T-helper 22 cell (primary cell): ENCODE data around the gene CLSTN2.

Source experiments
- DNase-seq: peaks from one replicate; pipeline ENCODE4 v3.0.0-alpha.2; 2020; ENCODE audit warnings: low read depth

CLSTN2 gene

DNA sequence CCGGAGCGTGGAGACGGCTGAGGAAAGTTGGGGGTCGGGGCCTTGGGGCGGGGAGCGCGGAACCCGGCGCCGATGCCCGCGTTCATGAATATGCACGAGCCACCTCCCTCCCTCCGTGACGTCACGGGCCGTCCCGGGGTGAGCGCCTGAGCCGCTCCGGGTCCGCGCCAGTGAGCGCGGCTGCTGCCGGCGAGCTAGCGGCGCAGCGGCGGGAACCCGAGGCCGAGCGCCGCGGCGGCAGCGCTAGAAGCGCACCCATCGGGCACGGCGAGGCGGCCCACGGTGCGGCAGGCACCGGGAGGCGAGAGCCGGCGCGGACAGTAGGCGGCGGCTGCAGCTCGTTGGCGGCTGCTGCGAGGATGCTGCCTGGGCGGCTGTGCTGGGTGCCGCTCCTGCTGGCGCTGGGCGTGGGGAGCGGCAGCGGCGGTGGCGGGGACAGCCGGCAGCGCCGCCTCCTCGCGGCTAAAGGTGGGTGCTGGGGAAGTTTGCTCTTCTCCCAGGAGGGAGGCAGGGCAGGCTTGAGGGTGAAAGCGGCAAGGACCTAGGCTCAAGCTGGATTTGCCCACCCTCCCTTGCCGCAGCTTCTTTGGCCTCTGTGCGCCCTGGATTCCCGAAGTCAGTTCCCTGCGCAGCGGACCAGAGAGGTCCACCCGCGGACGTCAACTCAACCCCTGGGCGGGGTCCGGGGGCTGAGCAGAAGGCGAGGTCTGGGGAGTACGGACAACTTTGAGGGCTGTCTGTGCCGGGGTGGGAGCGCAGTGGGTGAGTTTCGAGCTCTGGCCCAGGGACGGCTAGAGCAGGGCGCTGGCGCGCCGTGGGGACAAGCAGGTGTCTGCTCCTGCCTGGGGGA is at the start of gene CLSTN2:
Gene CLSTN2 (plus strand): TSS at position 170 of the 850 bp plus-strand sequence.
- DNase-seq, result no peak

DNA sequence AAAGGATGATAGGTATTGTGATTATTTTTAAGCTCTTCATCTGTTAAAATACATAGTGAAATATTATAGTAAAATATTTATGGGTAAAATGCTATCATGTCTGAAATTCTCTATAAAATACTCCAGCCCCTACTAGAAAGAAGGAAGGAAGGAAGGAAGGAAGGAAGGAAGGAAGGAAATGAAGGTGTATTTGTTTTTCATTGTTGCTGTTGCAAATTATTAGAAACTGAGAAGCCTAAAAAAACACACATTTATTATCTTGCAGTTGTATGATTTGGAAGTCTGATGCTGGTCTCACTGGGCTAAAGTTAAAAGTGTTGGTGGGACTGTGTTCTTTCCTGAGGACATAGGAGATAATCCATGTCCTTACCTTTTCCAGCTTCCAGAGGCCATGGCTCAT is 47.6 kb upstream of the CLSTN2 start:
- DNase-seq, result no peak

DNA sequence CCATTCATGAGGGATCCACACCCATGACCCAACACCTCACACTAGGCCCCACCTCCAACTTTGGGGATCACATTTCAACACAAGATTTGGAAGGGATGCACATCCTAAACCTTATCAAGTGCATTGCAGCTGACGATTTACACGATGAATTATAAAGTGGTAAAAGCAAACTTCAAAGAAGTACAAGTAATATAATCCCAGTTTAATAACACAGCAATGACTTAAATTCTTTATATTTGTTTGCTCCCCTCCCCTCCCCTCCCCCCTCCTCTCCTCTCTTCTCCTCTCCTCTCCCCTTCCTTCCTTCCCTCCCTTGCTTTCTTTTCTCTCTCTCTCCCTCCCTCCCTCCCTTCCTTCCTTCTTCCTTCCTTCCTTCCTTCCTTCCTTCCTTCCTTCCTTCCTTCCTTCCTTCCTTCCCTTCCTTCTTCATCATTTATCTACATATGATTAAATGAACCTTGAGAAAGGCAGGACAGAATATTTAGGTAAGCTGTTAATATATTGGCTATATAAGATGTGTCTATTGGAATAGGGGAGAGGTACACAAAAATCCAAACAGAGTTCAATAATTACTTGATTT is 46.3 kb upstream of the CLSTN2 start:
- DNase-seq, result no peak

DNA sequence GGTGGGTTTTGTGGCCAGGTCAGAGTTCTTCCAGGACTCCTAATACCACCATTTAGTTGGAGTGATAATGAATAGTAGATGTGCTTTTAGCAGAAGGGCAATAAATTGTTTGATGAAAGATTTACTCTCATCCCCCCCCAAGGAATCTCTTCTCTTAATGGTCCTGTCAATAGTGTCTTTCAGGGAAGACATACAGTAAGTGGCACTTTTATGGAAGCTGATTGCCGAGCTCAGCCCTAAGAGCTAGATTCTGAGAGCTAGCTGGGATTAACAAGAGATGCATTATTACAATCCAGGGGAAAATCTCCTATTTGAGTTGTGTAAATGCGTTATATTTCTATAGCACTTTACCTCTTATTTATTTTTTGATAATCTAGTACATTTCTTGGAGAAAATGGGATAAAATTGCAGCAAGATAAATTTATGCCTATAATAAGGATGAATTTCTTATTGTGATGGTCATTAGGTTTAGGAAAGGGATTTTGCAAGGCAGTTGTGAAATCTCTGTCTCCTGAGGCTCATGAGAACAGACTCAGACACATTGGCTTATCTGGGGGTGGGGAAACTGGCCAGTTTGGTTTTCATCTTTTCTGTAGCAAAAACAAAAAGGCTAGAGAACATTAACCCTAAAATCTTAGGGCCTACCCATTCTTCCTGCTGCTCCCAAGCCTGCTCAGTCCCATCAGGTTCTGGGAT is 41.6 kb upstream of the CLSTN2 start:
- no peak for DNase-seq

DNA sequence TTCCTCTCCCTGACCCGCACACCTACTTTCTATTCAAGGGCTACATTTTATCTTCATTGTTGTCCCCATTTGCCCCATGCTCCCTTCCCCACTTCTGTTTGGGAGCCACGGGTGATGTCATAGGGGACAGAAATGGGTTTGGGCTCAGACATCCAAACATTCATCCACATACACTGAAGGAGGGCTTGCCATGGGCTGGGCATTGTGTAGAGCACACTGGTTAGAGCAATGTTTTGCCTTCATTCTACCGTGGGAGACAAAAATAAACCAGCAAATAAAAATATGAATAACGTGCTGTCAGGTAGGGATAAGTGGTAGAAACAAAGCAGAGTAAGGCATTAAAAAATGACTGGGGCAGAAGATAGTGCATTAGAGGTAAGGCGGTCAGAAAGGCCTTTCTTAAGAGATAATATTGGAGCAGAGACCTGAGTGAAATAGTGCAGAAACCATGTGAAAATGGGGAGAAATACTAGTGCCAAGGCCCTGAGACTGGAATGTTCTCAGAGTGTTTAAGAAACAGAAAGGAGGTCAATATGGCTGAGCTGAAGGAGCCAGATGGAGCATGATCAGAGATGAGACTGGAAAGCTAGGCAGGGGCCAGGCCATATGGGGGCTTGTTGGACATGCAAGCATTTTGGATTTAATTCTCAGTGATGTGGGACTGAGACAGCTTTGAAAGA is 40.9 kb upstream of the CLSTN2 start:
- DNase-seq, result no peak

DNA sequence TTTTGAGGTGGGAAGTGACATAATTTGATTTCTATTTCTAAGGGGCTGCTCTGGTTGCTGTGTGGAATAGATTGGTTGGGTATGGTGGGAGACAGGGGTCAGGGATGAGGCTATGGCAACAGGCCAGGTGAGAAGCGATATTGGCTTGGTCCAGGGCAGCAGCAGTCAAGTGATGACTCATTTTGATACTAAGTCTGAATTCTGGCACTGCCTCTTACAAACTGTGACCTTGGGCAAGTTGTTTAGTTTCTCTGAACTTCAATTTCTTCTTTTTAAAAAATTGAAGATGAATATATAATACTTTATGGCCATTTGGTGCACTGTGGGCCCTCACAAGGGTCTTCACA is 40.4 kb upstream of the CLSTN2 start:
- DNase-seq, result no peak

DNA sequence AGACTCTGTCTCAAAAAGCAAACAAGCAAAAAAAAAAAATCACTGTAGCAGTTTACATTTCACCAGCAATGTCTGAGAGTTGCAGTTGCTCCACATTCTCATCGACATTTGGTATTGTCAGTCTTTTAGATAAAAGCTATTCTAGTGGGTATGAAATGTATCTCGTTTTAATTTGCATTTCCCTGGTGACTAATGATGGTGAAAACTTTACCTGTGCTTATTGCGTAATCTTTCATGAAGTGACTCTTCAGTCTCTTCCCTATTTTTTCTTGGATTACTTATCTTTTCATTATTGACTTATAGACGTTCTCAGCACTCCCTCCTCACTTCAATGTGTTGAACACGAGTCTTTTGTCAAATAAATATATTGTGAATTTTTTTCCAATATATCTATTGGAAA is 37.2 kb upstream of the CLSTN2 start:
- DNase-seq, result no peak

DNA sequence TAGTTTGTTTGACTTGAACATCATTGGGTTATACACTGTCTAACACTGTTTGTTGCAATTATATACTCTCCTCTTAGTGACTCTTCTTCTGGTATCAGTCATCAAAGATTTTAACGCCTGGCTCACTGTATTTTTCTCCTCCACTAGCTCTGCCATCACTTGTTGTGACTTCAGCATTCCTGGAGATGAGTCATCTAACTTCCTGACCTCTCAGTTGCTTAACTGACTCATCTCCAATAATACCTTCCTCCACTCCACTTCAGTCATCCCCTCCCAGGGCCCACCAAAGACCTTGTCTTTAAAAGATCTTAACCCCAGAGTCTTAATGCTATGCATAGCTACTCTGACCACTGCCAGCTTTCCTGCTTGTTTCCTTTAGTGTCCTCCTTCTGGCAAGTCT is 28.6 kb upstream of the CLSTN2 start:
- no peak for DNase-seq

DNA sequence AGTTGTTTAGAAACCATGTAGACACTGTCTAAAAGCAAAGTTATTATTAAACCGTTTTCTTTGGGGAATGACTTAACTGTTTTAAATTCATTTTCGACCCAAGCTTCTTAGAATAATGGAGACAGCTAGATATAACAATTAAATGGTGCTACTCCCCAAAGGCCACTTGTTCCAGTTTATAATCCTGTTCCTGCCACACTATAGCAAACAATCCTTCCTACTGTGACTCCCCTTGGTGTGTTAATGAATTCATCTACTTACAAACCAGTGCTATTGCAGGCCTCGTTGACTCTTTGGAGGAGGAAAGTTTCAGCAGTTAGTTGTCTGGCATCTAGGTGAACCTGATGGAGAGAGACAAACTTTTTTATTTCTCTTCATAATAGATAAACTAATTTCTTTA is 25.2 kb upstream of the CLSTN2 start:
- no peak for DNase-seq

DNA sequence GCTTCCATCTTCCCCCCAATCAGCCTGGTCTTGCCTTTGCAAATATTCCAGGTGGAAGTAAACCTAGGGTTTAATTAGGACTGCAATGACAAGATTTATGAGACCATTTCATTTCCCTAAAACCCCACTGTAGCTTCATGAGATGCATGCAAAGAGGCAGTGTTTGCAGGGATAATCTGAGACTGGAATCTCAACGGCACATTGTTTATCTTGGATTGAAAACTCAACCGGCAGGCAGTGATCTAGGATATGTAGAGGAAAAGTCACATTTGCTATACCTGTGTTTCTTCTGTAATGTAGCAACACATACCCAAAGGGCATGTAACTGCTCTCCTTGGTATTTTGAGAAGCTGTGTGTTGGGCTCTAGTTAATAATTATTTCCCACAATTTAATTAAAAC is 18.7 kb upstream of the CLSTN2 start:
- DNase-seq, result no peak

DNA sequence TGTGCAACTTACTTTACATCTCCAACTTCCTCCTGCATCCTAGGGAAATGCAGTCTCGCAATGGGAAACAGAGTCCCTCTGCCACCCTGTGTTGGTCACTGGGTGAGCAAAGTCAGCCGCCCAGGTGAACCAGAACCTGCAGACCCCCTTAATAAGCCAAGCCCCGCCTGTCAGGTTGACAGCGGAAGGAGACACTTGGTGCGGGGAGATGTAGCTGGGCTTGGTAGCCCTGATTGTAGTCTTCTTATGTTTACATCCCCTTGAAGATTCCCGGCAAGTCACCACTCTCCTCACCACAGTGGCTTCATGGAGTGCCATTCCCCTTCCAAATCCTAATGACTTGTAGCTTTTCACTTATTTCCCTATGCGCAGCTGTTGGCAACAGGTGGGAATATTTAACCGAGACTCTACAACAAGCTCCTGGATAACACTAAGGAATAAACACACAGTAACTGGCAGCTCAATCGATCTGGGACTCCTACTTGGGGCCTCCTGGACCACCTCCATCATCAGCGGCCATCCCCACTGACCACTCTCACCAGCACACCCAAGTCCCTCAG is 17.7 kb upstream of the CLSTN2 start:
- DNase-seq, result no peak

DNA sequence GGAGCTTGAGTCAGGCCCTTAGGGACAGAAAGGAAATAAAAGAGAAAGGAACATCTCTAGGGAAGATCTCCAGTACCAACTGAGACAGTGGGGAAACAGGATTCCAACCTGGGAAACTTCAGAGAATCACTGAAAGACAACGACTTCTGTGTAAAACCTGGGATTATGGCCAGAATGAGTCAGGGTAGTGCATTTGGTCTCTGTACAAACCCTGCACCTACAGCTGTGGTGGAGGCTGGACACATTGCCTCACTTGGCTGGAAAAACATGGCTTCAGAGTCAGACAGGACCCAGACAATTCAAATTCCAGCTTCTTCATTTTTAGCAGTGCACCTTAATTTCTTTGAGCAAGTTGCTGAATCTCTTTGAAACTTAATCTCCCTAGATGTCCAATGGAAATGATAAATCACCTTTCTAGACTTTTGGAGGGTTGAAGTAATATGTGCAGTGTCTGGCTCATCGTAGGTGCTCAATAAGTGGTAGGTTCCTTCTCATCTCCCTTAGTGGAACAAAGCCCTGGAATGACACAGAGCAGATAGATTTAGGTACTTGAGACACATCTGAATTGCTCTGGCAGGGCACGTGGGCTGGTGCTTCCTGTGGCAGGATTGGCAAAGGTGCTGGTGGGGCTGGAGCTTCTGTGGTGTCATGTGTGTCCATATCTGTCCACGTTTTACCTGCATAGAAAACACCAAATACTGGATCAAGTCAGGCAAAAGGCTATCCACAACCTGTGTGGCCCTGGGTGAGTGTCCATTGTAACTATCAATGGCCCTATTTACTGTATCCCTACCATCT is 6.1 kb upstream of the CLSTN2 start:
- no peak for DNase-seq

DNA sequence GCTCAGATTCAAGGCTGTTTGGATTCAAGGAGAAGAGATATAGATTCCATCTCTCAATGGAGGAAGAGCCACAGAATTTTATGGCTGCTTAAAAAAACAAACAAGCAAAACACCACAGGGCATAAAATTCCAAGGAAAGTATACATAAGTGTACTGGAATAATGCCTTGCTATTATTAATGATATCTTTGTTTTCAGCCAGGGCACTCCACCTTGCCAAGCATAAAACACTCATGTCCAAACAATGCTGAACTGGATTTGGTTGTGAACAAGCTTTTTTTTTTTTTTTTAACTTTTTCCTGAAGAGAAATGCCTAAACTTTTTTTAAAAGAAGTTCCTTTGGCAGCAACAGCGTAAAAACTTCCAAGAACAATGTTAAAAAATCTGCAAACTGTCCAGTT is 4.8 kb upstream of the CLSTN2 start:
- DNase-seq, result no peak

DNA sequence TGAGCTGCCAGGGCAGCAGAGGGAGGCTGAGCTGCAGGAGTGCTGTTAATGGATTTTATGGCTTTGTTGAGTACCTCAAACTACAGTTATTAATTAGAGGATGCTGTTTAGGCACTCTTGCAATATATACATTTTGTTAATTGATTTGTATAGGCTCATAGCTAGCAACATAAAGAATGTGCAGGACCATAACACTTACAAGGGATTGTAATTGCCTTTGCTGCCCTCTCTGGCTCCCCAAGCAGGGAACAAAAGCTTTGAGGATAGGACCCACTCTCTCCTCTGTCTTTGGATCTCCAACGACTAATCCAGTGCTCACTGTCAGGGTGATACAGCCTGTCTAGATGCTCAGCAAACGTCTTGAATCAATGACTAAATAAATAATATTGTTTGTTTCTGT is 1.2 kb upstream of the CLSTN2 start:
- no peak for DNase-seq

DNA sequence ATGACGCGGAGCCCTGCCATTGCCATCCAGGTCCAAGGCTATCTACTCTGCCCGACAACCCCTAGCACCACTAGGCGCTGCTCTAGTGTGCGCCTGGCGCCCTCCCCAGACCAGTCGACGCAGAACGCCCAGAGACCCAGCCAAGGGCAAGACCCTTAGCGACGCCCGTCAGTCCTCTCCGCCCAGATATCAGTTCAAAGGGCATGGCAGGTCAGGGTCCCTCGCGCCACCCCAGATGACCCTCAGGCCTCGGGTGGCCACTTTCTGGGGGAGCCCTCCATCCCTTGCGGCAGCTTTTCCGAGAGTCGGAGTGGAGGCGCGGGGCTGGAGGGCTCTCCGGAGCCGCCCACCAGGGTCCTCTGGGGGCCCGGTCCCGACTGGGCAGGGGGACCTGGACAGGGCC is 371 bp upstream of the CLSTN2 start:
- DNase-seq, result no peak

DNA sequence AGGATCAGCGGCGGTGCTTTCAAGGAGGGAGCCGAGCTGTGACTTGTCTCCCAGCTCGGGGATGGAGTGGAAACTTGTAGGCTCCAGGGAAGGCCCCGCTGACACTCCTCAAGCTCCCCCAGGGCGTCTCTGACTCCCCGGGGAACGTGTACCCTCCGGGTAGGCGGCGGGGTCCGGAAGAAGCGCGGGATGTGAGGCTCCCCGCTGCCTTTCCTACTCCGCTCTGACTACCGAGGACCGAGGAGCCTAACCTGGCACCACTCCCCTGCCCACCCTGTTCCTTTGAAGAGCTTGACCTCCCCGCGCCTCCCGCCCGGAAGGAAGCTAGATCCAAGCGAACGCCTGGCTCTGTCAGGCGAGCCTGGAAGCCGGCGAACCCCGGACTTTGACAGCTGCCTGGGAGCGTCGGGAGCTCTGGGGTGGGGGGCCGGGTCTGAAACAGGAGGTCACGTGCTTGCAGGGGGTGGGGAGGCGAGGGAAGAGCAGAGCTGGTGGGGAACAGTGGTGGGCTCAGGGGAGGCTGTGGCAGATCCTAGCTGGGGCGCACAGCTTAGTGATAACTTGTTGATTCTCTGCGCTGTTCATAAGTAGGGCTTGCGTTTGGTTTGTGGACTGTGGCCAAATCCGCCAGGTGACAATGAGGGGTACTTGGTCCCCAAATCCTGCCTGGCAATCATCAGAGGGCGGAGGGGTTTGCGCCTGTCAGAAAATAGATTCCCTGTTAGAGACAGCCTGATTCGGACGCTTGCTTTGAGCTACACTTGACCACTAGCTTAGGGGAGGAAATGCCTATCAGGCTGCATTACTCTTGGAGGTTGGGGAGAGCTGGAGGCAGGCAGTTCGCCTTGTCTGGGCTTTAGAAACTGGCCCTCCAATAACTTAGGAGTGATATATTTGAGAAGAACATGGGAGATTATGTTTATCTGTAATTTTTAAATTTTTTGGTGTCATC is 1.2 kb downstream of the CLSTN2 start:
- no peak for DNase-seq

DNA sequence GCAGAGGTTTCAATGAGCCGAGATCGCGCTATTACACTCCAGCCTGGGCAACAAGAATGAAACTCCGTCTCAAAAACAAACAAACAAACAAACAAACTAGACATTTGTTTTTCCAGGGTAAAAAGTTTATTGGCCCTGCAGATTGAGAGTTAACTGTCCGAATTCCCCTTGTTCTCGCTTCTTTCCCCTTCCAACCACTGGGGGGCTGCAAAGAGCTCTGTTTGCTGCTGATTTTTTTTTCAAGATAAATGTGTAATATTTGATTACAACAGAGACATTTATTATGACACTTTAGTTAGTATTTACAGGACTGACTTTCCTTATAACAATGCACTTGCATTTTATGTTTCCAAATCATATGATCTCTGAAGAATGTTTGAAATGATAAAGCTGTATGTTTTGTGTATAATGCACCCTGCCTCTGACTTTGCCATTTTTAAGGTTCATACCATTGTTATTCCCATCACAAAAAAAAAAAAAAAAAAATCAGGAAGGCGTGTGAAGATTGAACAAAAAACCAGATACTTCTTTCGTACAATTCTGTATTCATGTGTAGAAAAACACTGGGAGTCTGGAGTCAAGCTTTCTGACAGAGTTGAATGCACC is 2.8 kb downstream of the CLSTN2 start:
- DNase-seq, result no peak

DNA sequence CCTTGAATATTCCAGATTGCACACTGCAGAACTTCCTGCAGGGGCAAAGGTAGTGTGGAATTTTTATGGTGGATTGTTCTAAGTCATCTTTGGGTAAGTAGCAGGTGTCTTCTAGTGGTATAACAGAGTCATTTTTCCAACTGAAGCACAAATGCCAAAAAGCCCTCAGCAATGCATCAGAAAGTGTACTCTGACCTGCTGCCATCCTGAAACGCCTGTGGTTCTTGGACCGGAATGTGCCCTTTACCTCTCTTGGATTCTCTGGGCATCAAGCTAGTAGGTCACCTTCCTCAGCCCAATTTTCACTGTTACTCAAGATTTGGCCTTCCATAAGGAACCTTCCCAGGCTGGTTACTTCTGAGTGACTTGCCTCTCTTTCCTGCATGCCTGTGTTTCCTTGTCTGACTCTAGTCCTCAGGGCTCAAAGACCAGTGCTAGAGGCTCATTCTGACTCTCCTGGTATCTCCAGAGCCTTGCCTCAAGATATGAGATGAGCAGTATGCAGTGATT is 4.8 kb downstream of the CLSTN2 start:
- DNase-seq, result no peak

DNA sequence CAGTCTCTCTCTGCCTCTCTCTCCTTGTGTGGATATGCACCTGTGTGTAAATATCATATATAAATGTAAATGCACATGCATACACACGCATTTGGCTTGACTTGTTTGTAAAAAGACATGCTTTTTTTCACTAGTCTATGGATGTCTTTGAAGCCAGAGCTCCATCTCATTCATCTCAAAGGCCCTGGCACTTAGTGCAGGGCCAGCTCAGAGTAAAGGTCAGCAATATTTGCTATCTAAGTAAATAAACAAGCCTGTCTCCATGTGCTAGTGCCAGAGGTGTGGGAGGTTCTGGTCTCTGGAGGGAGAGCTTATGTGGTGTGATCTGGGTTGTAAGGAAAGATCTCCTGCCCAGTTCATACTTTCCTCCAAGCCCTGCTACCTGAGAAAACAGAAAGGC is 5.6 kb downstream of the CLSTN2 start:
- no peak for DNase-seq

DNA sequence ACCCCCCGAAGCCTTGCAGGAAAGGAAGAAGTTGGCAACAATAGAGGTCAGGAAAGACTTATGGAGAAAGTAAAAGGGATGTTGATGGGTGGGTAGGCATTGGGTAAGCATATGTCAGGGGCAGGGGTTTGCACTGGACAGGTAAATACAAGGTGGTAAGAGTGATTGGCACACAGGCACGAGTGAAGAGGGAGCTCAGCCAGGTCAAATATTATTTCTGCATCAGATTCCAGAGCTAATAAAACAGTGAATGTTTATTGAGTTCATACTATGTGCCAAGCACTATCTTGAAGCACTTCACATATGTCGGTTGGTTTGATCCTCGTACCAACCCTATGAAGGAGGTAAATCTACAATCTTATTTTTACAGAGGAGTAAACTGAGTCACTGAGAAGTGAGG is 6.6 kb downstream of the CLSTN2 start:
- DNase-seq, result no peak
